Muscle of back (tissue), 11 donors: ENCODE results near the gene OTOS. TPM values are rescaled to one million over a fixed set of nuclear protein-coding genes. Genes with fewer than 3 reads are reported as not detected.

Source experiments
- DNase-seq, 3 donors: peaks; one replicate each; pipeline versions ENCODE4 v3.0.0 to v3.0.0-alpha.2; 2013
- polyA plus RNA-seq, 10 donors: library from polyadenylated mRNA; unstranded; fragments of 120-200 nt; gene quantifications; one replicate each; pipeline ENCODE4 v1.2.1, GENCODE V29; 2013; ENCODE audit not compliant: insufficient read length in 10 of 10

OTOS gene
- polyA plus RNA-seq, 10 donors, result not detected

DNA sequence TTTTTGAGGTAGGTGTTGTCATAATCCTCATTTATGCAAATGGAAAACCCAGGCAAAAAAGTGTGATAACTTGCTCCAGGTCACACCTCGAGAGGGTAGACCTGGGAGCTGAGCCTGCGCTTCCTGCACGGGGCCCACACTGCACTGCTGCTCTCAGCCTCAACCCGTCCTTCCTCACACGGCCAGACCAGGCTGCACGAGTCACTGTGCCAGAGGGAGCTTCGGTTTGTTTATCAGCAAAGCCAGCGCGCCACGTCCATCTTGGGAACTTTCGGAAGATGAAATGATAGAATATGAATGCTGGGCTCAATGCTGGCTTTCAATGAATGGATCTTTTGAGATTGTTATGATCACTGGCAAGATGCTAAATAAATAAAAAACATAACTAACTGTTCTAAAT is 18.8 kb downstream of the OTOS start:
- no peak for DNase-seq

DNA sequence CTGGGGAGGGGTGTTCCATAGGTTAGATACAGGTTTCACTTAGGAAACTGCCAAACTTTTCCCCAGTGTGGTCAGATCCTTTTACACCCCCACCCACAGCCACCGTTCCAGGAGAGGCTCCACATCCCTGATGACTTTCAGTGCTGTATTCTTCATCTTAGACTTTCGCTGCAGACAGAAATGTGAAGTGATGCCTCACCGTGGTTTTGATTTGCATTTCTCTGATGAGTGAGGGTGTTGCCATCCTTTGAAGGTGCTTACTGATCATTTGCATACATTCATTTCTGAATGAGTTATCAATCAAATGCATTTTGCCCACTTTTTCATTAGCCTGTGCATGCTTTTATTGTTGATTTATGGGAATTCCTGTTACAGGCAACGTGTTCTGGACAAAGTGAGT is 19.3 kb downstream of the OTOS start:
- no peak for DNase-seq

DNA sequence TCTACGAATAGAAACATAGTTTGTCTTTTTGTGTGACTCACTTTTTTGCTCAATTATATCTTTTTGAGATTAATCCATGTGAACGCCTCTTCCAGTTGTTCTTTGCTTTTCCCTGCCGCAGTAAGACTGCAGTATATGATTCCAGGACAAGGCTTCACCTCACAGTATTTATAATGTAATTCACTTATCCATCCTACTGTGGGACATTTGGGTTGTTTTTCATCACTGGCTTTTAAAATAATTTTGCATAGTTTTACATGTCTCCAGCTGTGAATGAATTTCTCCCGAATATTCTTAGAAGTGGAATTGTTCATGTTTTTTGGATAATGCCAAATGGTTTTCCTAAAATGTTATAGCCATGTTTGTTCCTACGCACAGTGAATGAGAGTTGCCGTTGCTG is 26.2 kb downstream of the OTOS start:
- DNase-seq, result no peak

DNA sequence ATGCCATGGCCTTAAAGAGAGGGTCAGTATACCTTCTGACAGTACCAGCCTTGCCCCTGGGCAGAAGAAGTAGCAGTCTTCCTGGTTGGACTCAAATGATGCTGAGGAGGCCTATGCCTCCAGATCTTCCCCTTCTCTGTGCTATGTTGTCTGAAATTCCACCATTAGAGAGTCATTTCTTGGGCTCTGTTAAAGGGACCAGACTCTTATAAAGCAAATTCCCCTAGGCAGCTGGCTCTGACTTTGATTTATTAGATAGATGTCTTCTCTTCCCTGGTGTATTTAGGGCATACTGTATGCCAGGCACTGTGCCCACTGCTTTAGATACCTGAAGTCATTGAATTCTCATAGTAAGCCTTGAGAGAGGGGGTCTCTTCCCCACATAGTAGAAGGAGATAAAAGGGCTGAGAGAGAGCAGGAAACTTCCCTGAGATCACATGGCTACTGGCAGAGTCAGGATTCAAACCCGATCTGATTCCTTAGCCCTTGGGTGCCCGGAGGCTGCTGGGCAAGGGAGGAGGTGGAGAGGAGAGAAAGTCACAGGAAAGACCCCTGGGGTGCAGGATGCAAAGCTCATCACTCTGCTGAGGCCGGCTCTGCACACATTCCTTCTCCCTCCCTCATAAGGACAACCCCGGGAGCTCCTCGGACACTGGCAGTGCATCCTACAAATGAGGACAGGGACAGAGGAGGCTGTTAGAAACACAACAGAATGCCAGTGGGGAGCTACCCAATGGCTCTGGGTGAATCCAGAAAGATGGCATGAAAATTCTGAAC is 27.4 kb downstream of the OTOS start:
- DNase-seq, result no peak

DNA sequence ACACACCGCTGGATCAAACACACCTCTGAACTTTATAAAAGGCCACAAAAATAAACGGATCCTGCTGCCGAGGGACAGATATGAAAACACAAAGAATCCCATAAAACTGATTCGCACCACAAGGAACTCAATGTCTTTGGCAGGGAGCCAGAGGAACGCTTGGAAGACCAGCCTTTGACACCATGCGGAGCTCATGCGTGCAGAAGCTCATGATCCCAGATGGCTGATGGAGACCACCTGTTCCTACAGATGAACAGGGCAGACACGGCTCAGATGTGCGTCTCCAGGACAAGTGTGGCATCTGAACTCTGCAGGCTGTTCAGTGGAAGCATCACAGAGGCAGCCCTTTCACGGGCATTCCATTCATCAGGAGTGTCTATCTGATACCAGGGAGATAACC is 29.2 kb downstream of the OTOS start:
- no peak for DNase-seq

DNA sequence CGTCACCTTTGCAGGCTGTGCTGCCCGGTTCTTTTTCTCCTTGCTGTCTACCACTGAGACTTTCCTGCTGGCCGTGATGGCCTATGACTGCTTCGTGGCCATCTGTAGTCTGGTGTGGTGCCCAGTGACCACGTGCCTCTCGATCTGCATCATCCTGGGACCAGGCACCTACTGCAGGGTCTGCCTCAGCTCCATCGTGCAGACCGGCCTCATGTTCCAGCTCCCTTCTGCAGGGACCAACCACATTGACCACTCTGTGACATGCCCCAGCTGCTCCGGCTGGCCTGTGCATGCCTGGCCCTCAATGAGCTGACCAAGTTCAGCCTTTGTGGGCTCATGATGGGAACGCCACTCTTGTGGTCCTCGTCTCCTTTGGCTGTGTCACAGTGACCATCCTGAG is 31.1 kb downstream of the OTOS start:
- DNase-seq, result no peak

DNA sequence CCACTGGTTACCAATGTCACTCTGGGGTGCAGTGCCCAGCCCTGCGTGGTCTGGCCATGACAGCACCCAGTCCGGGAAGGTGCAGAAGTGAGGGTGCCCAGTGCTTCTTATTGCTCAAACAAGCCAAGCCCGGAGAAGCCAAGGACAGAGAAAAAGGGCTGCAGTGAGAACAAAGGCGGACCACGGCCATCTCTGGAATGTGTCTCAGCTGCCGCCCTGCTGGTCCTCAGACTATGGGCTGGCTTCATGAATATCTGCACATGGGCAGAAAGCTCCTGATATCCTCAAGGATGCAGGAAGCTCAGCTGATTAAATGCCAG is 33.0 kb downstream of the OTOS start:
- DNase-seq, result no peak

DNA sequence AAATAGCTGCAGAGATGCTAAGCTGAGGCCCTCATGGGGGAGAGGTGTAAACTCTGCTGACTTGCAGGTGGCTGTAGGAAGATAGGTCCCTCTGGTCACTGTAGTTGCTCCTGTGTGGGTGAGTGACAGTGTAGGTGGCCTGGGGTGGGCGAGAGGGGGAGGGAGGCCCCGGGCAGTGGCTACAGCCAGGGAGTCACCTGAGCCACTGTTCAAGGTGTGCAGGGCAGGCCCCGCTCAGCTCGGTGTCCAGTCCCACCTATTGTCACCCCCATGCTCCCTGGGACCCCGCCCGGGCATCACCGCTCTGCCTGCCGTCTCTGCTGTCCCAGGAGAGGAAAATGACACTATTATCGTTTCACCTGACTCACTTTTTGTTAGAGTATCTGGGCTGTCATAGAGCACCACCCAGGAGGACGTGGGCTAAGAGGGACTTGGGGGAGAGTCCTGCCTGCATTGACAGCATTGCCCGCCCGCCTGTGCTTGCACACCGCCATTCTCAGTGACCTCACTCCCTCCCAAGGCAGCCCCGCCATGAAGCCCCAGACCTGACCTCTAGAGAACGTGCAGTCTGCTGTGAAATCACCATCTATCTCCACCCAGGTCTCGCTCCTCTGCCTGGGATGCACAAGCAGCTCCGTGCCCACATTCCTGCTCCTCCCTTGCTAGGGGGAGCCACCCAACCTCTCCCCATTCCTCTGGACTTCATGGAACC is 33.5 kb downstream of the OTOS start:
- DNase-seq, result no peak

DNA sequence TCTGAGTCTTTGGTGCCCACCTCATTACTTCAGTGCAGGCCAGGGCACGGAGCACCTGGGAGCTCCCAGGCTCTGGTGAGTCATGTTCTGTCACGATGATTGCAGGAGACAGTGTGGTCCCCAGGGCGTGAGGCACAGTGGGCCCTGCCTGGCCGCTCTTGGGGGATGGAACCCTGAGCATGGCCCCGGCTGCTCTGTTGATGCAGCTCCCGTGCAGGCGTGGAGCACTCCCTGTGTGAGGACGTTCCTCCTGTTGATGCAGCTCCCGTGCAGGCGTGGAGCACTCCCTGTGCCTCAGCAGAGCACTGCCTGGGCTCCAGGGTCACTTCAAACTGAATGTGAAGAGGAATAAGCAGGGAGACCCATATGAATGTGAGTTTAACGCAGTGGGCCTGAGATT is 34.5 kb downstream of the OTOS start:
- no peak for DNase-seq

DNA sequence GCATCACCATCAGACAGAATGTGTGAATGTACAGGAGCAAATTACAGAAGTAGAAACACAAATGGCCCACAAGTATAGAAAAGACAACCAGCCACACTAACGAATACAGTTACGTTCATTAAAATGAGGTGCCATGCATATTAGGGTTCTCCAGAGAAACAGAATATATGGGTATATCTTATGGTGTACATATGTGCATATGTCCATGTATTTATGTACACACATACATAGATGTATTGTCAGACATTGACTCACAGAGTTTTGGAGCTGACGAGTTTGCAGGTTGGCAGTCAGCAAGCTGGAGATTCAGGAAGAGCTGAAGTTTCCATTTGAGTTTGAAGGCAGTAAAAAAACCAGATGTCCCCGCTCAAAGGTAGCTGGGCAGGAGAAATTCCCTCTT is 37.3 kb downstream of the OTOS start:
- DNase-seq, result no peak

DNA sequence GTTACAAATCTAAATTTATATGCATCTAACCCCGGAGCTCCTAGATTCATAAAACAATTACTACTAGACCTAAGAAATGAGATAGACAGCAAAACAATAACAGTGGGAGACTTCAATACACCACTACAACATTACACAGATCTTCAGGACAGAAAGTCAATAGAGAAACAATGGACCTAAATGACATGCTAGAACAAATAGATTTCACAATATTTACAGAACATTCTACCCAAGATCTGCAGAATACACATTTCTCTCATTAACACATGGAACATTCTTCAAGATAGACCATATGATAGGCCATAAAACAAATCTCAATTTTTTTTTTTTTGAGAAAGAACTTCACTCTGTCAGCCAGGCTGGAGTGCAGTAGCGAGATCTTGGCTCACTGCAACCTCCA is 42.1 kb downstream of the OTOS start:
- no peak for DNase-seq

DNA sequence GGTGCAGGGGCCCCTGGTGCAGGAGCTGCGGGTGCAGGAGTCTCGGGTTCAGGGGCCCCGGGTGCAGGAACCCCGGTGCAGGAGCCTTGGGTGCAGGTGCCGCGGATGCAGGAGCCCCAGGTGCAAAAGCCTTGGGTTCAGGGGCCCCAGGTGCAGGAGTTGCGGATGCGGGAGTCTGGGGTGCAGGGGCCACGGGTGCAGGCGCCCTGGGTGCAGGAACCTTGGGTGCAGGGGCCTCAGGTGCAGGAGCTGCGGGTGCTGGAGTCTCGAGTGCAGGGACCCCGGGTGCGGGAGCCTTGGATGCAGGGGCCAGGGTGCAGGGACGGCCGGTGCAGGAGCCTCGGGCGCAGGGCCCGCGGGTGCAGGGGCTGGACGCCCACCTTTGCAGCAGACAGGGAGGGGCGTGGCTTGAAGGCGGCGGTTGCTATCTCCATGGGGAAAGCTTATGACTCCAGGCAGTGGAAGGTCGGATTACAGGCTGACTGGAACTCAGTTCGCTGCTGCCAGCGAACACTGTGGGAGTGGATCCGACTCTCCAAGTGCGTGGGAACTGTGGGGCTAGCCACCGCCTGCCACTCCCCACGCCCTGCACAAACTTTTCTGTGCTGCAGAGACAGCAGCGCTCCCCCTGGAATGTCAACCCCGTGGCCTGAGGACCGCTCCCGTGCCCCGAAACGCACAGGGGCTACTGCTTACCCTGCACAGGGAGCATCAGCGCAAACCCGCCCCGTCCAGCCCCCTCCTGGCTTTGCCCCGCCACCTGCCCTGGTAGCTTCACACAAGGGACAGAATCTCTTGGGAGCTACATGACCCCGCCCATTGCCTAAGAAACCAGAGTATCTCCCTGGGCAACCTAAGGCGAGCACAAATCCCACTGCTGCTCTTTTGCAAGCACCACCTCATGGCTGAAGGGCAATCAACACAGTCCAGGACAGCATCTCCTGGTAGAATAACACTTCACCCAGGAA is 44.6 kb downstream of the OTOS start:
- no peak for DNase-seq

DNA sequence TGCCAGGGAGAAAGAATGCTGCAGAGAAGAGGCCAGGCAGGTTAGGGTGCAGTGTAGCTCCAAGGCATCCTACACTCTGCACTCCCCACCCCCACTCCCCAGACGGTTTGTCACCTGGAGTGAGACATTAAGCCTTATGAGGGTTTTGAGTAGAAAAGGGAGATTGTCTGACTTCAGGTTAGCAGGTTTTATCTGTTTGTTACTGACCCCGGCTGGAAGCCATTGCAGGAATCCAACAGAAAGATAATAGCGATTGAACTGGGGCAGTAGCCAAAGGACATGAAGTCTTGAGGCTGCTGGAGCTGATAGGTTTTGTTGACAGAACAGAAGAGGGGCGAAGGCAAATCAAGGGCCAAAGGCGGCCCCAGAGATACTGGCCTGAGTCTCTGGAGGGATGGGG is 51.2 kb downstream of the OTOS start:
- no peak for DNase-seq

Other genes starting within 250 kb of the OTOS start
- gene NDUFA10, start 115.3 kb downstream of the OTOS start, polyA plus RNA-seq, result 100 to 1,000 TPM in 4 of 10 donors, 10 to 100 TPM in 6; 80.7 to 112 (median 94.7) TPM
- gene OR6B2, start 110.2 kb downstream of the OTOS start, polyA plus RNA-seq, result not detected
- not detected for gene OR6B3, start 87.1 kb downstream of the OTOS start, polyA plus RNA-seq
- 100 to 1,000 TPM in 4 of 10 donors, 10 to 100 TPM in 6; 74.1 to 129 (median 88.4) TPM for gene COPS9, start 4.4 kb downstream of the OTOS start, polyA plus RNA-seq